Thymus (tissue), 11 donors: ENCODE data around the gene SGCA. TPM values are rescaled to one million over a fixed set of nuclear protein-coding genes. Genes with fewer than 3 reads are reported as not detected.

Source experiments
- DNase-seq, 9 donors: peaks; one replicate each; pipeline ENCODE4 v3.0.0-alpha.2; 2013; ENCODE audit warnings: low spot score in 9 of 9, low read depth in 6 of 9, missing footprints in 1 of 9
- H3K27ac ChIP-seq, 2 donors: one replicate each; pipeline ENCODE4 v1.5.1; 2013; ENCODE audit warnings: control low read depth in 1 of 2, low read depth in 1 of 2, low read length in 1 of 2, mild to moderate bottlenecking in 1 of 2, moderate library complexity in 1 of 2
- H3K27me3 ChIP-seq, 2 donors: one replicate each; pipeline ENCODE4 v1.5.1; 2013; ENCODE audit warnings: low read length in 1 of 2; ENCODE audit not compliant: control insufficient read depth in 2 of 2, insufficient read depth in 1 of 2
- H3K36me3 ChIP-seq, 2 donors: one replicate each; pipeline ENCODE4 v1.5.1; 2013; ENCODE audit warnings: low read length in 1 of 2, mild to moderate bottlenecking in 1 of 2, moderate library complexity in 1 of 2; ENCODE audit not compliant: control insufficient read depth in 2 of 2, insufficient read depth in 2 of 2
- H3K4me1 ChIP-seq, 2 donors: one replicate each; pipeline ENCODE4 v1.5.1; 2013; ENCODE audit warnings: low read length in 2 of 2; ENCODE audit not compliant: control insufficient read depth in 2 of 2, insufficient read depth in 2 of 2
- H3K4me3 ChIP-seq, 2 donors: one replicate each; pipeline ENCODE4 v1.5.1; 2013; ENCODE audit warnings: low read length in 2 of 2, control low read depth in 1 of 2, mild to moderate bottlenecking in 1 of 2
- H3K9me3 ChIP-seq, 2 donors: one replicate each; pipeline ENCODE4 v1.5.1; 2013; ENCODE audit warnings: low read length in 1 of 2, mild to moderate bottlenecking in 1 of 2; ENCODE audit not compliant: control insufficient read depth in 2 of 2, insufficient read depth in 1 of 2
- WGBS: extraction: QIAGEN DNeasy Blood & Tissue Kit; methylation state at CpG from one replicate; pipeline ENCODE4 v1.1.7; 2013; 5-methylcytosine and 5-hydroxymethylcytosine counted together
- polyA plus RNA-seq: library from polyadenylated mRNA; stranded (reverse); fragments of 200-250 nt; gene quantifications from one replicate; pipeline ENCODE4 v1.2.3, GENCODE V29; 2013
- total RNA-seq: library from RNA; stranded (reverse); fragments of 120-200 nt; gene quantifications from one replicate; pipeline ENCODE4 v1.2.4, GENCODE V29; 2013
- donor health status: healthy.

The SGCA gene
- total and polyA plus RNA-seq, 2 donors = 1.7 to 5.4 TPM

- H3K27me3 ChIP-seq = peaks cover 0 to 2% of the 10 kb centered on the region in 2 donors
- peaks cover 3 to 36% of the 10 kb centered on the region in 2 donors for H3K4me1 ChIP-seq
- H3K27ac ChIP-seq = no peak overlapping the region
- no peak for DNase-seq
- H3K36me3 ChIP-seq = no peaks in the 10 kb centered on the region
- no peaks in the 10 kb centered on the region for H3K9me3 ChIP-seq
- WGBS = 96% methylated on average over 13 of the region's 13 CpGs
- no peak overlapping the region for H3K4me3 ChIP-seq
Observed at GRCh38 chr17:50181144-50181543, 15.3 kb downstream of the SGCA start.

- Histone ChIP-seq H3K27ac (no peak overlapping the region), H3K36me3 (no peaks in the 10 kb centered on the region), H3K27me3 (peaks cover 0 to 2% of the 10 kb centered on the region in 2 donors), H3K9me3 (no peaks in the 10 kb centered on the region), H3K4me1 (peaks cover 3 to 36% of the 10 kb centered on the region in 2 donors), H3K4me3 (no peak overlapping the region)
- WGBS = 92% methylated on average over 12 of the region's 12 CpGs
- DNase-seq = no peak
Observed at GRCh38 chr17:50181591-50182560, 16.1 kb downstream of the SGCA start.

GRCh38 chr17:50182783-50183420, 17.1 kb downstream of the SGCA start:
- DNase-seq = no peak
- Histone ChIP-seq H3K9me3 (no peaks in the 10 kb centered on the region), H3K27me3 (no peaks in the 10 kb centered on the region), H3K36me3 (no peaks in the 10 kb centered on the region), H3K4me1 (peaks cover 3 to 30% of the 10 kb centered on the region in 2 donors), H3K27ac (no peak overlapping the region), H3K4me3 (no peak overlapping the region)
- WGBS = 94% methylated on average over 18 of the region's 18 CpGs

GRCh38 chr17:50183421-50183994, 17.7 kb downstream of the SGCA start:
- Histone ChIP-seq H3K36me3 (no peaks in the 10 kb centered on the region), H3K4me3 (no peak overlapping the region), H3K9me3 (no peaks in the 10 kb centered on the region), H3K27ac (no peak overlapping the region), H3K4me1 (peaks cover 3 to 25% of the 10 kb centered on the region in 2 donors), H3K27me3 (no peaks in the 10 kb centered on the region)
- DNase-seq = peak in 1 of 9 donors; percentile 26
- 68% methylated on average over 12 of the region's 12 CpGs for WGBS

- no peaks in the 10 kb centered on the region for H3K27me3 ChIP-seq
- no peak overlapping the region for H3K4me3 ChIP-seq
- WGBS = 29% methylated on average over 8 of the region's 8 CpGs
- no peaks in the 10 kb centered on the region for H3K9me3 ChIP-seq
- H3K27ac ChIP-seq = no peak overlapping the region
- no peaks in the 10 kb centered on the region for H3K36me3 ChIP-seq
- peaks cover 3 to 25% of the 10 kb centered on the region in 2 donors for H3K4me1 ChIP-seq
- DNase-seq = no peak
Observed at GRCh38 chr17:50184064-50184463, 18.3 kb downstream of the SGCA start.

GRCh38 chr17:50184611-50185398, 19.0 kb downstream of the SGCA start:
- H3K36me3 ChIP-seq = no peaks in the 10 kb centered on the region
- no peak overlapping the region for H3K4me3 ChIP-seq
- no peak for DNase-seq
- no peak overlapping the region for H3K27ac ChIP-seq
- H3K4me1 ChIP-seq = peaks cover 3 to 25% of the 10 kb centered on the region in 2 donors
- 82% methylated on average over 19 of the region's 19 CpGs for WGBS
- no peaks in the 10 kb centered on the region for H3K9me3 ChIP-seq
- no peaks in the 10 kb centered on the region for H3K27me3 ChIP-seq

GRCh38 chr17:50185631-50186471, 20.0 kb downstream of the SGCA start:
- Histone ChIP-seq H3K4me1 (peaks cover 3 to 25% of the 10 kb centered on the region in 2 donors), H3K36me3 (no peaks in the 10 kb centered on the region), H3K4me3 (no peak overlapping the region), H3K27ac (no peak overlapping the region), H3K9me3 (no peaks in the 10 kb centered on the region), H3K27me3 (no peaks in the 10 kb centered on the region)
- no peak for DNase-seq
- WGBS = 94% methylated on average over 31 of the region's 31 CpGs
